GM19099 (cell line): ENCODE data around the gene CABLES2.

Source experiments
- POLR2A ChIP-seq: IDR thresholded peaks from 3 replicates; pipeline ENCODE4 v1.6.1; 2011; ENCODE audit warnings: low read depth; ENCODE audit not compliant: insufficient read length; ENCODE audit errors: extremely low read depth

CABLES2 gene

DNA sequence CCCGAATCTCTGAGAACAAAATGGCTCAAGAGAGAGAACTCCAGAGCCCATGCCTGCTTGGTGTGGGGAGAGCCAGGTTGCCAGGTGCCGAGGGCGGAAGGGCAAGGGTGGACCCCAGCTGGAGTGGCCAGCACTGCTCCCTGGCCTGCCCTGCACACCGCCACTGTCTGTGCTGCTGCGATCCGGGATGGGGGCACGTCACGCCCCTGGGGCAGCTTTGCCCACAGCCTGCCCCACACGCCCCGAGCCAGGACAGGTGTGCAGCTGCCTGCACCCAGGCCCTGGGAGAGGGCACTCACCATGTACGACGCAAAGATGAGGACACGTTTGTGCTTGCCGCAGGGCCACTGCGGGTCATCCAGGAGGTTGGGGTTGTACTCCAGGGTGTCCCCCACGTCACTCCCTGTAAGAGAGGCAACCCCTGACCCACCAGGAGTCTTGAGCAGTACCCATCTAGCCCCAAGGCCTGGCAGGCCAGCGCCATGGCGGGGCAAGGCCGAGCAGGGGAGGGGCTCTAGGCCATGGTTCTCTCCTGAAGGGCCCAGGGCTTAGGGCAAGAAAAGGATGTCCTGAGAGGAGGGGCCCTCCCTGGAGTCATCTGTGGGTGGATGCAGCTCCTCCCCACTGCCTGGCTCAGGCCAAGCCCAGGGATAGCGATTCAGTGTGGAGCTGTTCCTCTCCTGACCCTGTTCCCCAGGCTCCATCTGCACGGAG, 14.3 kb downstream of the CABLES2 start:
- TF ChIP-seq POLR2A: no peak

GRCh38 chr20:62392077-62392418, 15.0 kb downstream of the CABLES2 start:
- no peak for TF ChIP-seq POLR2A

GRCh38 chr20:62391165-62392076, 15.7 kb downstream of the CABLES2 start:
- no peak for TF ChIP-seq POLR2A

DNA sequence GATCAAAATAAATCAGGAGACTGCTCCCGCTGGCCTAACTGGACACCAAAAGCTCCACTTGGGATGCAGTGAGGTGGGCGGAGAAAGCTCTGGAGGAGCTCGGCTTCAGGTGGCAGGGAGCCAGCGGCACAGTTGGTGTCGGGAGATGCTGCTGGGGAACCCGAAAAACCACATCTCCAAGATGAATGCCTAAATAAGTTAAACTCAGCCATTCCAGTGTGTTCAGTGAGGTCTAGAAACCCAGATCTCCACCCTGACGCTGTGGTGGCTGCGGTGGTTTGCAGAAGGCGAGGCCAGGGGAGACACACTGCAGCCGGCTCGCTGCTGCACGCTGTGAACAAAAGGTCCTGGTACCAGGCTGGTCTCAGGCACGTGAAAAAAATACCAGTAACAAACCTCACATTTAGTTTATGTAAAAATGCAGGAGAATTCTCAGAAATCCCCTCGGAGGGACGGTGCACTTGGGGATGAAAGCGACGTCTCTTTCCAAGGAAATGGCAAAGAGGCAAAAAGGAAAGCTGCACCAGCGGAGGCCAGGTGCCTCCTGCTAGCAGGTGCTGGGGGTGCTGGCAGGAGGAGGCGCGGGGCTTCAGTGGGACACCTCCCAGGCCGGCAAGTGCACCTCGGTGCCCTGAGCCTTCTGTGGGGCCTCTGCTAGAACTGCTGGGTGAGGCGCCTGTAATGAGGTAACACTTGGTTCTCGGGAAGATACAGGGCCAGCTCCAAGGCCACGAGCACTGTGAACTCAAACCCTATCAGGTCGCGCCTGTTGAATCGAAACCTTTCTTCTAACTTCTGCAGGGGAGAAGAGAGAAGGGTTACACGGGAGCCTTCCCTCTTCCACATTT, 16.5 kb downstream of the CABLES2 start:
- no peak for TF ChIP-seq POLR2A

DNA sequence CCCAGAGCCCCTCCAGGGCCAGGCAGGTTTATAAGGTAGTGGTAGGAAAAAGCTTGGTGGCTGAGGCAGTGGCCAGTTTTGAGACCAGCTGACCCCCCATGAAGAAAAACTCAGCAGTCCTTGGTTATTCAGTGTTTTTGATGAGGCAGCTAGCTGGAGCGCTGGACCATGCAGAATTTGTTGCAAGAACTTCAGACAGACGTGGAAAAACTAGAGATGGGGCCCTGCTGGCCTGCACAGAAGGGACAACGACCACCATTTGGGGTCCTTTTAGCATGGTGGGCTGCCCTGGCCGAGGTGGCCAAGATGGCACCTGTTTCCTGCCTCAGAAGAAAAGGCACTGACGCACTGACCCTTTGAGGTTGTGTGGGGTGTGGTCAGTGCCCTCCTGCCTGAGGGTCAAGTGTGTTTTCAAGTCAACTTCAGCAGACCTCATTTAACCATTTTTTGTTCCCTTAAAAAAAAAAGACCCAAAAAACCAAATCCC, 17.4 kb downstream of the CABLES2 start:
- peak; percentile 3 for TF ChIP-seq POLR2A

GRCh38 chr20:62388839-62389600, 18.1 kb downstream of the CABLES2 start:
- TF ChIP-seq POLR2A: no peak

- TF ChIP-seq POLR2A: no peak
These were observed 19.0 kb downstream of the CABLES2 start for GRCh38 chr20:62387933-62388635.

DNA sequence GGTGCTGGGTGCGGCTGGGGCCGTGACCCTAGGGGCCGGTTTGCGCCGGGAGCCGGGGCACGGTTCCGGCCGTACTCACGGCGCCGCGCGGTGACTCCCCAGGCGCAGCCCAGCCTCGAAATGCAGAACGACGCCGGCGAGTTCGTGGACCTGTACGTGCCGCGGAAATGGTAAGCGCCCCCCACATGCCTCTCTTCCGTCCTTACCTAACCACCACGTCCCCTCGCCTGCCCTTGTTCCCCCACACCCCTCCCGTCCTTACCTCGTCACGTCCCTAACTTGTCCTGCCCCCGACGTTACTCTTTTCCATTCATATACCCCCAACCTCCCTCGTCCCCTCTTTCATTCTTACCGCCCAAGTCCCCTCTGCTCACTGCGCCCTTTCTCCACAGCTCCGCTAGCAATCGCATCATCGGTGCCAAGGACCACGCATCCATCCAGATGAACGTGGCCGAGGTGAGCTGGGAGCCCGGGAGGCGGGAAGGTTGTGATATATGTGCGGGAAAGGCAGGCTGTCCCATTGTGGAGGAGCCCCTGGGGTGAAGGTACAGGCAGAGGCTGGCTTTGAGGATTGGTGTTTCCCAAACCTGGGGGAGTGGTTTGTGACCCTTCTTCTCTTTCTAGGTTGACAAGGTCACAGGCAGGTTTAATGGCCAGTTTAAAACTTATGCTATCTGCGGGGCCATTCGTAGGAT, 19.7 kb downstream of the CABLES2 start:
- TF ChIP-seq POLR2A: no peak

GRCh38 chr20:62386383-62387218, 20.5 kb downstream of the CABLES2 start, which contains the start of gene RPS21:
Gene RPS21 (plus strand): TSS chr20:62387103. CDS start chr20:62387339, 236 bp downstream.
- peak; percentile 95 for TF ChIP-seq POLR2A

- no peak for TF ChIP-seq POLR2A
These were observed 24.5 kb downstream of the CABLES2 start for GRCh38 chr20:62382306-62383198.

DNA sequence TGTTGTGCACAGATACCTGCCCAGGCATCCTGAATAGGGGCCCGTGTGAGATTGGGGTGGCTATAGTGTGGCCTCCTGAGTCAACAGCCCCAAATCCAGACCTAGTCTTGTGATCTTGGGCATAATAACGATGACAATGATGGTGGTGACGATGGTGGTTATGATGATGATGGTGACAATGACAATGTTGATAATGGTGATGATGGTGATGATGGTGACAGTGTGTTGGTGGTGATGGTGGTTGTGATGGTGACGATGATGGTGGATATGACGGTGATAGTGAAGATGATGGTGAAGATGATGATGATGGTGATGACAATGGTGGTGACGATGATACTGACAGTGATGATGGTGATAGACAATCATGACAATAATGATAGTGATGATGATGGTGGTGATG, 25.2 kb downstream of the CABLES2 start:
- TF ChIP-seq POLR2A: no peak
